ENCODE data around the gene KCNK17.
A peak's percentile ranks its signal among the peaks of the same experiment; 100 is the strongest.
"Not testable (repeated sequence)": the region's sequence is repeated elsewhere in the genome, so short reads cannot be mapped to it uniquely, and the experiment has no call there.

Gene KCNK17

GRCh38 chr6:39302669-39303424, 11.4 kb downstream of the KCNK17 start:
- peak; percentile 4 to 10 for DNase-seq (ENCODE audit: low read depth in 2 of 2)

- DNase-seq (ENCODE audit: low read depth in 2 of 2), result no peak
Measured at GRCh38 chr6:39302011-39302410, 12.2 kb downstream of the KCNK17 start.

- no peak for DNase-seq (ENCODE audit: low read depth in 2 of 2)
Measured at GRCh38 chr6:39301606-39302005, 12.6 kb downstream of the KCNK17 start.

- no peak for DNase-seq (ENCODE audit: low read depth in 2 of 2)
Measured at GRCh38 chr6:39300739-39301138, 13.5 kb downstream of the KCNK17 start.

- DNase-seq (ENCODE audit: low read depth in 2 of 2), result no peak
Measured at GRCh38 chr6:39298061-39298460, 16.2 kb downstream of the KCNK17 start.

- DNase-seq (ENCODE audit: low read depth in 2 of 2), result no peak
Measured at GRCh38 chr6:39296745-39297640, 17.2 kb downstream of the KCNK17 start.

- no peak for DNase-seq (ENCODE audit: low read depth in 2 of 2)
Measured at GRCh38 chr6:39295611-39296011, 18.6 kb downstream of the KCNK17 start.

- no peak for DNase-seq (ENCODE audit: low read depth in 2 of 2)
Measured at GRCh38 chr6:39294899-39295298, 19.3 kb downstream of the KCNK17 start.

- DNase-seq (ENCODE audit: low read depth in 2 of 2), result no peak
Measured at GRCh38 chr6:39294133-39294532, 20.1 kb downstream of the KCNK17 start.

GRCh38 chr6:39292637-39293036, 21.6 kb downstream of the KCNK17 start:
- DNase-seq (ENCODE audit: low read depth in 2 of 2), result no peak

- DNase-seq (ENCODE audit: low read depth in 2 of 2), result no peak
Measured at GRCh38 chr6:39289490-39289889, 24.7 kb downstream of the KCNK17 start.

- DNase-seq (ENCODE audit: low read depth in 2 of 2), result no peak
Measured at GRCh38 chr6:39287601-39288000, 26.6 kb downstream of the KCNK17 start.

- DNase-seq (ENCODE audit: low read depth in 2 of 2), result not testable (repeated sequence)
Measured at GRCh38 chr6:39286596-39286995, 27.6 kb downstream of the KCNK17 start.

GRCh38 chr6:39282774-39283173, 31.4 kb downstream of the KCNK17 start:
- no peak for DNase-seq (ENCODE audit: low read depth in 2 of 2)

GRCh38 chr6:39281312-39281980, 32.8 kb downstream of the KCNK17 start:
- no peak for DNase-seq (ENCODE audit: low read depth in 2 of 2)

GRCh38 chr6:39280247-39280731, 33.9 kb downstream of the KCNK17 start:
- DNase-seq (ENCODE audit: low read depth in 2 of 2), result no peak

- DNase-seq (ENCODE audit: low read depth in 2 of 2), result no peak
Measured at GRCh38 chr6:39279539-39279938, 34.7 kb downstream of the KCNK17 start.

GRCh38 chr6:39276379-39276995, 37.7 kb downstream of the KCNK17 start:
- no peak for DNase-seq (ENCODE audit: low read depth in 2 of 2)

- DNase-seq (ENCODE audit: low read depth in 2 of 2), result no peak
Measured at GRCh38 chr6:39274903-39275302, 39.3 kb downstream of the KCNK17 start.

- DNase-seq (ENCODE audit: low read depth in 2 of 2), result no peak
Measured at GRCh38 chr6:39274471-39274870, 39.7 kb downstream of the KCNK17 start.

GRCh38 chr6:39273406-39273821, 40.8 kb downstream of the KCNK17 start:
- DNase-seq (ENCODE audit: low read depth in 2 of 2), result no peak

- no peak for DNase-seq (ENCODE audit: low read depth in 2 of 2)
Measured at GRCh38 chr6:39269961-39270360, 44.3 kb downstream of the KCNK17 start.

All from fibroblast of skin of left biceps (primary cell).